NCI-H2227 (cell line): Measurements from ENCODE around the gene NDOR1.

ENCODE experiments used
- DNase-seq: peaks from one replicate; lab custom pipeline; 2025; ENCODE audit not compliant: unreplicated experiment; lab: John Stamatoyannopoulos, UW

NDOR1 gene

DNA sequence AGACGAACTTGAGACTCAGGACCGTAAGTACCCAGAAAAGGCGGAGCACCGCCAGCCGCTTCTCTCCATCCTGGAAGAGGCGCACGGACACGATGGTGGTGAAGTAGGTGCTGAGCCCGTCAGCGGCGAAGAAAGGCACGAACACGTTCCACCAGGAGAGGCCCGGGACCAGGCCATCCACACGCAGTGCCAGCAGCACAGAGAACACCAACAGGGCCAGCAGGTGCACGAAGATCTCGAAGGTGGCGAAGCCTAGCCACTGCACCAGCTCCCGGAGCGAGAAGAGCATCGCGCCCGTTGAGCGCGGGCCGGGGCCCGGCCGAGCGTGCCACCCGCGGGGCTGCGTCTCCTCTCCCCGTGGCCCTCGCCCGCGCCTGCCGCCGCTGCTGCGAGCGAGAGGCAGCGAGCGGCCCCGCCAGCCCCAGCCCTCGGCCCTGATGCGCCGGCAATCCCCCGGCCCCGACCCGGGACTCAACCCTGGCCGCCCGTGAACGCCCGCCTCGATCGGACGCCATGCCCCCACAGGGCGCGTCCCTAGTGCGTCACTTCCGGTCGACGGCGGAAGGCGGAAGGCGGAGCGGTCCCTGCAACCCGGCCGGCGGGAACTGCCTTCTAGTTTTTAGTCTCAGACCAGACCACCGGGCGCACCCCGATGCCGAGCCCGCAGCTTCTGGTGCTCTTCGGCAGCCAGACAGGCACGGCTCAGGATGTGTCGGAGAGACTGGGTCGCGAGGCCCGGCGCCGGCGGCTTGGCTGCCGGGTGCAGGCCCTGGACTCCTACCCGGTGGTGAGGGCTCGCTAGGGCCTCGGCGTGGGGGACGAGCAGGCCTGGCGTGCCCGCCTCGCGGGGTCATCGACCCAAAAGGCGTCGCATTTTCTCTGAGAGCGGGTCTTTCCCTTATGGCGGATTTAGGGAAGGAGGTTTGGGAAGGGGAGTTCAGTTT lies at the start of gene NDOR1, which contains the start of gene TMEM203:
TSS of gene NDOR1 (plus strand) at position 575 of the 944 bp plus-strand sequence. CDS start at position 653, 78 bp downstream.
TSS of gene TMEM203 (minus strand) at position 523 of the 944 bp plus-strand sequence. CDS start at position 289, 234 bp downstream.
- DNase-seq: peak; percentile 90

DNA sequence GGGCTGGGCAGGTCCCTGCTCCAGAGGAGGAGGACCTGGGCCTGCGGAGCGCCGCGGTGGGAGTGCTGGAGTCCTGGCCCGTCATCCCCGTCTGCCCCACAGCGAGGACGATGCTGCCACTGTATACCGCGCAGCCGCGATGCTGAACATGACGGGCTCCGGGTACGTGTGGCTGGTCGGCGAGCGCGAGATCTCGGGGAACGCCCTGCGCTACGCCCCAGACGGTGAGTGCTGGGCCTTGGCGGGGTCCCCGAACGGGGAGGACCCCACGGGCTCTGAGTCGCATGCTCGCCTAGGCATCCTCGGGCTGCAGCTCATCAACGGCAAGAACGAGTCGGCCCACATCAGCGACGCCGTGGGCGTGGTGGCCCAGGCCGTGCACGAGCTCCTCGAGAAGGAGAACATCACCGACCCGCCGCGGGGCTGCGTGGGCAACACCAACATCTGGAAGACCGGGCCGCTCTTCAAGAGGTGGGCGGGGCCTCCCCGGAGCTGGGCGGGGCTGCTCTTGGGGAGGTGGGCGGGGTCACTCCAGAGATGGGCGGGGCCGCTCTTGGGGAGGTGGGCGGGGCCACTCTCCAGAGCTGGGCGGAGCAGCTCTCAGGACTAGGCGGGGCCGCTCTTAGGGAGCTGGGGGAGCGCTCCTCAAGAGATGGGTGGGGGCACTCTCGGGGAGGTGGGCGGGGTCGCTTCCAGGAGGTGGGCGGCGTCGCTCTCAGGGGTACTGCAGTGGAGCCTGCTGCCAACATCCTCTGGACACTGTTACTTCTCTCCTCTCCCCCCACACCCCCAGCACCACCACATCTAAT lies 48.7 kb upstream of the NDOR1 start:
- DNase-seq: no peak

DNA sequence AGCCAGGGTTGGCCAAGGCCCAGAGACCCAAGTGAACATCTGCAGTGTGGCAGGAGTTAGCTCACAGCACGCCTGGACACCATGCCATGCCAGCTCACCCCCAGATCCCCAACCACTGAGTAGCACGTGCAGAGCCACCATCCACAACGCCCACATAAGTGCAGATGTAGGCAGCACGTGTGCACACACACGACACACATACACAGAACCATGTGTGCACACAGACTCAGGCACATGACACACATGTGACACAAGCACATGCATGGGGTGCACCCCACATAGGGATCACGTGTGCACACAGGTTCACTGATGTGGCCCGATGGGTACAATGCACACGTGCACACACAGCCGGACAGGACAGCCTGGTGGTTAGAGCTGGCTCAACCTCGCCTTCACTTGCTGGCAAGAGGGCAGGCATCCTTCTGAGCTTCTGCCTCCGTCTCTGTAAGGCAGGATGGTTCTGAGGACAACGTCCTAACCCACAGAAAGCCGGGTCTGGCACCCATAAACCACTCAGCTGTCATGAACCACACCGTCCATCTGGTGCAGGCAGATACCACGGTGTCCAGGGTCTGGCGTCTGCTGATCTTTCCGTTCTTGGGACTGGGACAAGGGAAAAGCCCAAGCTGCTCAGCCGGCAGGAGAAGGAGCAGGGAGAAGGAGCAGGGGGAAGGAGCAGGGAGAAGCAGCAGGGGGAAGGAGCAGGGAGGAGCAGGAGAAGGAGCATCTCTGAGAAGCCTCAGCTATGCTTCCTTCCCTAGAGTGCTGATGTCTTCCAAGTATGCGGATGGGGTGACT lies 47.7 kb upstream of the NDOR1 start:
- DNase-seq: no peak

DNA sequence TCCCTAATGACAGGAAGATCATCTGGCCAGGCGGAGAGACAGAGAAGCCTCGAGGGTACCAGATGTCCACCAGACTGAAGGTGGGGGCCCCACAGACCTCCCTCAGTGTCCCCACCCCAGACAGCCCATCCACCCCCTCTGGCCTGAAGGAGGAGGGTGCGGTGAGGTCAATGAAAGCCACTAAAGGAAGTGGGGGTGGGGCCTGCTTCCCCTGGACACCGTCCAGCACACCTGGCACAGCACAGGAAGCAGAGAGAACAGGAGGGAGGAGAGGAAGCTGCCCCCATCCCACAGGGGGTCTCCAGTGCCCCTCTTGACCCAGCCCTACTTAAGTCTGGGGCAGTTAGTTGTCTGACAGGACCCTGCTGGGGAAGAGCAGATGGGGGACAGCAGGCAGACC lies 46.9 kb upstream of the NDOR1 start:
- DNase-seq: no peak

DNA sequence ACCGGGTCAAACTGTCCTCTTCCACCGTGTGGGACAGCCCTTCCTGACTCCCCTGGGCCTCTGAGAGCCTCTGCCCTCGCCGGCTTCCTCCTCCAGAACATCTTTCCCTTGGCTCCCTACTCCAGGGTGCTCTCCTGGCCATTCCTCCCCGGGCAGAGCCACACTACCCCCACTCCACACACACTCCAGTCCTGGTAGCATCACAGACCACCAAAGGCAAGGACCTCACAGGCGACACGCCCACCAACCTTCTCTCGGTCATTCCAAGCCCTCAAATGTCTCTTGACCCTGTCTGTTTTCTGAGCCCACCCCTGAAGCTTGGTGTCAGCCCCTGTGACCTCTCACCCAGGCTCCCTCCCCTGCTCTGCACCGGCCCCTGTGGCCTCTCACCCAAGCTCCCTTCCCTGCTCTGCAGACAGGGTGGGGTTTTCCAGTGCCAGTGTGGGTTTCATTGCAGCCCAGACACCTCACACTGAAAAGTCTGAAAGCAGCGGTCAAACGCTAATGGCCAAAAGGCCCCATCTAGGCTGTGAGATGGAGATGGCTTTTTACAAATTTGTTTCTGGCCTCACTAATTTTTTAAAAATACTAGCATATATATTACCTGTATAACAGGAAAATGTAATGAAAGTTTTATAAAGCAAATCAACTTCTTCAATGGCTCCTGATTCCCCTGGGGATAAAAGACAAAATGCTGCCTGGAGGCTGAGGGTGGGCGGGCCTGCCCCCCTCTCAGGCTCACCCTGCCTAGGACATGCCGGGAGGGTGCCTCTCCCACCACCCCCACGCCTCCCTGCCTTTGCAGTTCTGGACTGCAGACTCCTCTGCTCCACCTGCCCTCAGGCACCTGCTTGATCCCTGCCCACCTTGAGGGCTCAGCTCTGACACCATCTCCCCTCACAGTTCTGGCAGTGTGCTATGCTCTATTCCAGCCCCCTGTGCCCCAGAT lies 46.1 kb upstream of the NDOR1 start:
- DNase-seq: no peak

DNA sequence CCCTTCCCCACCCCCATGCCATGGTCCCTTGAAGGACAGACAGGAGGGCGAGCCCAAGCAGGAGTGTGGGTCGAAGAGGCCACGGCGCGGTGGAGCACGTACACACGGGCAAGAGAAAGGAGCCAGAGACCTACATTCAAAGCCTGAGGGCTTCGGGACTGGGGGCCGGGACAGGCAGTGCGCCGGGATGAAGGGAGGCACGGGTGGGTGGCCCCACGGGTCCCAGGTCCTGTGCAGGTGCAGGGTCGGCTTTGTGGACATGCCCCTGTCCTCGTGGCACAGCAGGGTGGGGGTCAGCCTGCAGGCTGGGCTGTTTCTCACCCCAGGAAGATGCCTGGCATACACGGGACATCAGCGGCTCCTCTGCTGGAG lies 45.5 kb upstream of the NDOR1 start:
- DNase-seq: no peak

DNA sequence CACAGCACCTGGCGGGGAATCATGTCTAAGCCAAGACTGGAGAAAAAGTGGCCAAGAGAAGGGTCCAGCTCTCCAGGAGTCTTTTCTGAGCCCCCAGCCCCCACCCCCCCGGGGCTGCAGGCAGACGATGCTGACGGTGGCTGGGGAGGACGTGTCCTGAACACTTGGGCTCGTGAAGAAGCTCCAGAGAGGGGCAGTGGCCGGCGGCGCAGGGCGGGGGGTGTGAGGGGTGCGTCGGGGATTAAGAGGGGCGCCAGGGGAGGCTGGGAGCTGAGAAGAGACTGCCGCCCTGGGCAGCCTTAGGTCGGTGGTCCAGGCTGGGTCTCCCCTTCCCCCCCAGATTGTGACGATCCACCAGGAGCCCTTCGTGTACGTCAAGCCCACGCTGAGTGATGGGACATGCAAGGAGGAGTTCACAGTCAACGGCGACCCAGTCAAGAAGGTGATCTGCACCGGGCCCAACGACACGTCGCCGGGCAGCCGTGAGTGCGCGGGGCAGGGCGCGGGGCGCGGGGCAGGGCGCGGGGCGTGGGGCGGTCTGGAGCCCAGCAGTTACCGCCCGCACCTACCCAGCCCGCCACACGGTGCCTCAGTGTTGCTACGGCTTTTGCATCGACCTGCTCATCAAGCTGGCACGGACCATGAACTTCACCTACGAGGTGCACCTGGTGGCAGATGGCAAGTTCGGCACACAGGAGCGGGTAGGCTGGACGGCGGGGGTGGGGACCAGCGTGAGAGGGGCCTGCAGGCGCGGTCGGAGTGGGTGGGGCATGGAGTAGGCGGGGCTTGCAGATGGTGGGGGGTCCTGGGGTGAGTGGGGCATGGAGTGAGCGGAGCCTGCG lies 44.6 kb upstream of the NDOR1 start:
- DNase-seq: no peak

DNA sequence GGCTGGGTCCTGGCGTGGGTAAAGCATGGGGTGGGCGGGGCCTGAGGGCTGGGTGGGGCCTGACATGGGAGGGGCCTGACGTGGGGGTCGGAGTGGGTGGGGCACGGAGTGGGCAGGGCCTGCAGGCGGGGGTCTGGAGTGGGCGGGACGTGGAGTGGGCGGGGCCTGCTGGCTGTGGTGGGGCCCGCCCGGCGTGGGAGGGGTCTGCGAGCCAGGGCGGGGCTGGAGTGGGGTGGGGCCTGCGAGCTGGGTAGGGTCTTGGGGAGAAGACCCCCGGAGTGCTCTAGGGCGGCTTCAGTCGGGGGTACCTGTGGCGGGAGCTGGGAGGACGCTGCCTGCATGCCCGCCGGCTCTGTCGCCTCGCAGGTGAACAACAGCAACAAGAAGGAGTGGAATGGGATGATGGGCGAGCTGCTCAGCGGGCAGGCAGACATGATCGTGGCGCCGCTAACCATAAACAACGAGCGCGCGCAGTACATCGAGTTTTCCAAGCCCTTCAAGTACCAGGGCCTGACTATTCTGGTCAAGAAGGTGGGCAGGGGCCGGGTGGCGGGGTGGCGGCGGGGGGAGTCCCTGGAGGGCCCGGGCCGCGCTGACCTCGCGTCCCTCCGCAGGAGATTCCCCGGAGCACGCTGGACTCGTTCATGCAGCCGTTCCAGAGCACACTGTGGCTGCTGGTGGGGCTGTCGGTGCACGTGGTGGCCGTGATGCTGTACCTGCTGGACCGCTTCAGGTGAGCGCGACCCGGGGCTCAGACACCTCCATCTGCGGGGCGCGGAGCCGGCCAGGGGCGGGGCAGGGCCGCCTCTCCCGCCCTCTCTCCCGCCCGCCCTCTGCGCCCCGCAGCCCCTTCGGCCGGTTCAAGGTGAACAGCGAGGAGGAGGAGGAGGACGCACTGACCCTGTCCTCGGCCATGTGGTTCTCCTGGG lies 43.7 kb upstream of the NDOR1 start:
- no peak for DNase-seq

DNA sequence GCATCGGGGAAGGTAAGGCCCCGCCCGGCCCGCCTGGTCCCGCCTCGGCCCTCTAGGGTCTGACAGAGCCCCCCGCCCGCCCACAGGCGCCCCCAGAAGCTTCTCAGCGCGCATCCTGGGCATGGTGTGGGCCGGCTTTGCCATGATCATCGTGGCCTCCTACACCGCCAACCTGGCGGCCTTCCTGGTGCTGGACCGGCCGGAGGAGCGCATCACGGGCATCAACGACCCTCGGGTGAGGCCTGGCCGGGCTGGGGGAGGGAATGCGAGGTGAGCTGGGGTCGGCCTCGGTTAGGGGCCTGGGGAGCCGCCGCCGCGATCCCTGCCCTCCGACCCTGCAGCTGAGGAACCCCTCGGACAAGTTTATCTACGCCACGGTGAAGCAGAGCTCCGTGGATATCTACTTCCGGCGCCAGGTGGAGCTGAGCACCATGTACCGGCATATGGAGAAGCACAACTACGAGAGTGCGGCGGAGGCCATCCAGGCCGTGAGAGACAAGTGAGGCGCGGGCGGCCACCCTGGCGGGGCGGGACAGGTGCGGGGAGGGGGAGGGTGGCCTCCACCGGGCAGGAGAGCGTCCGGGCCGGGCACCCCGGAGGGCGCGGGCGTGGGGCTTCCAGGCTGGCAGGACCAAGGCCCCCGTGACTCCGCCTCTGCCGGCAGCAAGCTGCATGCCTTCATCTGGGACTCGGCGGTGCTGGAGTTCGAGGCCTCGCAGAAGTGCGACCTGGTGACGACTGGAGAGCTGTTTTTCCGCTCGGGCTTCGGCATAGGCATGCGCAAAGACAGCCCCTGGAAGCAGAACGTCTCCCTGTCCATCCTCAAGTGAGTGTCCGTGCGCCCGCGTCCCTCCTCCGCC lies 42.8 kb upstream of the NDOR1 start:
- no peak for DNase-seq

DNA sequence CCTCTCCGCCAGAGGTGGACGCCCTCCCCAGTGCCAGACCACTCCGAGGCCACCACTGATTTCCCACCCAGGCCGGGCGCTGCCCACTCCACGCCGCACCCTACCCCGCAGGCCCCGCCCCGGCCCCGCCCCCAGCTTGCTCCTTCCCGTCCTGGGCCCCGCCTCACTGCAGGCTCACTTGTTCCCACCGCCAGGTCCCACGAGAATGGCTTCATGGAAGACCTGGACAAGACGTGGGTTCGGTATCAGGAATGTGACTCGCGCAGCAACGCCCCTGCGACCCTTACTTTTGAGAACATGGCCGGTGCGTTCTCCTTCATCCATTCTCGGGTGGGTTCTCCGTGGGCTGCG lies 42.2 kb upstream of the NDOR1 start:
- DNase-seq: no peak

DNA sequence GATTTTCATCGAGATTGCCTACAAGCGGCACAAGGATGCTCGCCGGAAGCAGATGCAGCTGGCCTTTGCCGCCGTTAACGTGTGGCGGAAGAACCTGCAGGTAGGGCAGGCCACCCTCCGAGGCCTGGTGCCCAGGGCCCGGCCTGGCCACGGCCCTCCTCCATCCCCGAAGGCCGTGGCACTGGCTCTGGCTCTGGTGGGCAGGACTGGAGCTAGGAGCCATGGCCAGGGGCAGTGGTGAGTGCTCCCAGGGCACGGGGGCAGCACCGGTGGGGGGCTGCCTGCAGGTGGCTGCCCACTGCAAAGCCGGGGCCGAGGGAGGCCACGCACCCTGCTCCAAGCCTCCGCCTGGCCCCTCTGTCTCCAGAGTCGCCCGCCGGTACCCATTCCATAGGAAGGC lies 41.7 kb upstream of the NDOR1 start:
- no peak for DNase-seq

DNA sequence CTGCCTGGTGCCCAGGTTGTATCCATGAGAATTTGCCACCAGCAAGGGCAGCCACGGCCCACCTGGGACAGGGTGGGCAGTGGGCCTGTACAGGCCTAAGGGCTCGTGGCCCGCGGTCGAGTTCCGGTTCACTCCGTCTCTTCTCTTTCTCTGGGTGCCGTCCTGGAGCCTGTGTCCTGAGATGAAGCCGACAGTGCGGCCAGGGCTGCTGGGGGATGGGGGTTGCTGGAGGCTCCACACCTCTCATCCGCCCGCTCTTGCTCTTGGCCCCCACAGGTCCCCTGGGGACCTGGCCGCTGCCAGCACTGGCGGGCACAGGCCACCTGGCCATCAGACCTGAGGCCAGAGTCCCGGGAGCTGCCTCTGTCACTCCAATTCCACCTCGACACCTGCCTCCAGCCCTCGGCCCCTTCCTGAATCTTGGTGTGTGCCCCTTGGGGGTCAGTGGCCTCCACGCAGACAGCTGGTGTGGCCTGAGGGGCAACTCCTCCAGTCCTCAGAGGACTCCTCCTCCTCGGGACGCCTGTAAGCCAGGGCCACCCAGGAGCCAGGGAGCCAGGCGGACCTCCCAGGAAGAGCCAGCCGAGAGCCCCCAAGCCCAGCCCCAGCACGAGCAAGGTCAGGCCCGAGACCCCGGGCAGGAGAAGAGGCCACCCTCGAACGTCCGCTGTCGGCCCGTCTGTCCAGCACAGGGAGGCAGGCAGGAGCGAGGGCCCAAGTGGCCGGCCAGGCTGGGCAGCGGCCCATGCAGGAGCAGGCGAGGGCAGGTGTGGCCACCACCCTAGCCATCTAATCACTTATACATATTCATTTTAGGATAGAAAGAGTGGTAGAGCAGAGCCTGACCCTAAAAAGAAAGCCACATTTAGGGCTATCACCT lies 40.9 kb upstream of the NDOR1 start:
- DNase-seq: no peak

DNA sequence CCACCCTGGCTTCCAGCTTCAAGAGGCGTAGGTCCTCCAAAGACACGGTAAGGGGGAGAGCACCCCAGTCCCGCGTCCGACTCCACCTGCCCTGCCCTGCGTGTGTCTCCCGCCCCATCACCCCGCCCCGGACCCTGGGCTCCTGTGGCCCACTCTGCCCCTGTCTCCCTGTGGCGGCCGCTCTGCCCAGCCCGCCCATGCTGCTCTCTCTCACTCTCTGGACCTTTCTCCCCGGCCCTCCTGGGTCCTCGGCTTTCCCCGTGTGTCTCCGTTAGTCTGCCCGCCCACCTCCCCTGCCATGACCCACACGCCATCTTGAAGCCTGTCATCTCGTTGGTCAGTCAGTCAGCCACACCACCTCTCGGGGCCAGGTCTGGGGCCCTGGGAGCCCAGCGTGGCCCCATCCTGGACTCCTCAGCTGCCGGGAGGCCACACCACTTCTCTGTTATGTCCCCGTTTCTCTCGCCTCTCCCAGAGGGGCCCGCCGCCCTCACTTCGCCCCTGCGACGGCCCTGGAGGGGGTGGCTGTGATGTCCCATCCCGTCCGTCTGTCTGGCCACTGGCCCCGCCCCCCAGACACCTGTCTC lies 40.2 kb upstream of the NDOR1 start:
- no peak for DNase-seq

DNA sequence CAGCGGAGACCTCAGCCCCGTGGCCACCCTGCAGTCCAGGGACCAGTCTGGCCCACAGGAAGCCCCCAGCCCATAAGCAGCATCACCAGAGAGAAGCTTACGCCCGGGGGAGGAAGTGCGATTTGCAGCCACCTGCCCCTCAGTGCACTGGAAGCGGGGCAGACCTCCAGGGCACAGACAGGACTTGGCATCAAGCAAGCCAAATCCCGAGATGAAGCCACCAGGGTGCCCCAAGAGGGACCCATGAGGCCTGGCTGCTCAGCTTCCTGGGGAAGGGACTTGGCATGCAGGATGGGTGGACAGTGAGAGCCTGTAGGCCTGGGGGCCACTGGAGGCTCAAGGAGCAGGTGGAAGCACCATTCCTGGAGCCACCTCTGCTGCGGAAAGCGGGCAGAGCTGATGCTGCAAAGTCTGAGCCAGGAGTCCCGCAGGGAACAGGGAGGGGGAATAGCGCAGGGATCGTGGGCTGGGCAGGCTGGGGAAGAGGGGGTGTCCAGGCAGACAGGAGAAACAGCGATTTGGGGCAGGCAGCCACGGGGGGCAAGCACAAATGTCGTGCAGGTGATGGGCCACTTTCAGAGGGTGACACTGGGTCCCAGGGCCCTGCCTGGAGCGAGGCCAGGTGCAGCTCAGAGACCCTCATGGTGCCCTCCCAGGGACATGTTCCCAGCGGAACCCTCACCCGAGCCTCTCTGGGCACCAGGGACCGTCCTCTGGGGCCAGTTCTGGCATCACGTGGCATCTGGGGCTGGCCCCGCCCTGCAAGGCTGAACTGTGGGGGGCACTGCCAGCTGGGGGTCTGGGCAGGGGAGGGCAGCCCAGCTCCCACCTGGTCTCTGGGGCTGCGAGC lies 38.9 kb upstream of the NDOR1 start:
- DNase-seq: no peak

DNA sequence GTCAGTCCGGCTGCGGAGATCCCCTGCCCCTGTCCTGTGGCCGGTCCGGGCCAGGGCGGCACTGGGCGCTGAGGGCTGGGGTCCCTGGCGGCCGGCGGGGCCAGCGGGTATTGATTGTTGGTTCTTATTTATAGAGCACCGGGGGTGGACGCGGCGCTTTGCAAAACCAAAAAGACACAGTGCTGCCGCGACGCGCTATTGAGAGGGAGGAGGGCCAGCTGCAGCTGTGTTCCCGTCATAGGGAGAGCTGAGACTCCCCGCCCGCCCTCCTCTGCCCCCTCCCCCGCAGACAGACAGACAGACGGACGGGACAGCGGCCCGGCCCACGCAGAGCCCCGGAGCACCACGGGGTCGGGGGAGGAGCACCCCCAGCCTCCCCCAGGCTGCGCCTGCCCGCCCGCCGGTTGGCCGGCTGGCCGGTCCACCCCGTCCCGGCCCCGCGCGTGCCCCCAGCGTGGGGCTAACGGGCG lies 38.2 kb upstream of the NDOR1 start:
- DNase-seq: peak; percentile 30
